AG09319 (cell line): ENCODE data around the gene GPR39.
A peak's percentile ranks its signal among the peaks of the same experiment; 100 is the strongest.
"Not testable (repeated sequence)": the region's sequence is repeated elsewhere in the genome, so short reads cannot be mapped to it uniquely, and the experiment has no call there.

Source experiments
- DNase-seq: peaks from one replicate; pipeline ENCODE4 v3.0.0-alpha.2; 2010; ENCODE audit warnings: low read depth; ENCODE audit errors: extremely low read depth
- CTCF ChIP-seq: IDR thresholded peaks from 2 replicates; pipeline ENCODE4 v1.5.1; 2011; ENCODE audit warnings: low read depth, mild to moderate bottlenecking, inconsistent platforms, low read length, moderate library complexity

GPR39 gene

GRCh38 chr2:132392879-132393278 lies 23.7 kb upstream of the GPR39 start:
- DNase-seq: no peak
- no peak for TF ChIP-seq CTCF

GRCh38 chr2:132397042-132397441 lies 19.6 kb upstream of the GPR39 start:
- not testable (repeated sequence) for DNase-seq

- TF ChIP-seq CTCF: no peak
- peak; percentile 12 for DNase-seq
Measured at GRCh38 chr2:132400169-132400900, 16.3 kb upstream of the GPR39 start.

GRCh38 chr2:132400901-132401240 lies 15.7 kb upstream of the GPR39 start:
- DNase-seq: no peak
- TF ChIP-seq CTCF: no peak

GRCh38 chr2:132401326-132401725 lies 15.3 kb upstream of the GPR39 start:
- DNase-seq: no peak
- no peak for TF ChIP-seq CTCF

GRCh38 chr2:132403146-132403545 lies 13.5 kb upstream of the GPR39 start:
- no peak for DNase-seq
- TF ChIP-seq CTCF: no peak

- no peak for TF ChIP-seq CTCF
- DNase-seq: no peak
Measured at GRCh38 chr2:132404056-132404455, 12.5 kb upstream of the GPR39 start.

- TF ChIP-seq CTCF: no peak
Measured at GRCh38 chr2:132407784-132408183, 8.8 kb upstream of the GPR39 start.

More at GRCh38 chr2:132407784-132408183, 8.8 kb upstream of the GPR39 start:
- DNase-seq: no peak
